ENCODE results near the gene OST4.
"Not testable (repeated sequence)": the region's sequence is repeated elsewhere in the genome, so short reads cannot be mapped to it uniquely, and the experiment has no call there.

Gene OST4

GRCh38 chr2:27078267-27079194 is 7.1 kb upstream of the OST4 start, which contains the start of gene EMILIN1:
Gene EMILIN1, plus strand, starts transcription at chr2:27078615. Its CDS starts 451 bp downstream, at chr2:27079066.
- no peak for DNase-seq

GRCh38 chr2:27077231-27077630 is 5.8 kb upstream of the OST4 start:
- no peak for DNase-seq

DNA sequence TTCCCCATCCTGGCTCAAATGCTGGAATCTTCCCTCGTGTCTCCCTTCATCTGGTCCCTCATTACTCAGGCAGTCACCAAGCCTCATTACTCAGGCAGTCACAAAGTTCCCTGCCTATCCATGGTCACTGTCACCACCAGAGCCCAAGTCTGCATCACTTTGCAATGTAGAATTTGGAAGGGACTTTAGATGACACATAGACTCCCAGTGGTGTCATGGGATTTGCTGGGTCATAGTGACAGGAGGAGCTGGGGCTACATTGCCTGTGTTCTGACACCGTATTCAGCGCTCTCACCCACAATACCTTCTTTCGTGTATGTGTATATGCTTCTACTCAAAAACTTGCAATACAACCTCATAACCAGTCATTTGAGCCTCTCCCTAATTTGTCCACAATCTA is 4.9 kb upstream of the OST4 start:
- DNase-seq: no peak

DNA sequence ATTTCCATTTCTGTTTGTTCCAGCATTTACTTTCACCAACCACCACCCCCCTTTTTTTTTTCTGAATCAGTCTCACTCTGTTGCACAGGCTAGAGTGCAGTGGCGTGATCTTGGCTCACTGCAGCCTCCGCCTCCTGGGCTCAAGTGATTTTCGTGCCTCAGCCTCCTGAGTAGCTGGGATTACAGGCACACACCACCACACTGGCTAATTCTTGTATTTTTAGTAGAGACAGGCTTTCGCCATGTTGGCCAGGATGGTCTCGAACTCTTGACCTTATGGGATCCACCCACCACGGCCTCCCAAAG is 4.1 kb upstream of the OST4 start:
- not testable (repeated sequence) for DNase-seq

- peak; percentile 81 for DNase-seq
Observed at GRCh38 chr2:27074738-27075565, 3.5 kb upstream of the OST4 start.

DNA sequence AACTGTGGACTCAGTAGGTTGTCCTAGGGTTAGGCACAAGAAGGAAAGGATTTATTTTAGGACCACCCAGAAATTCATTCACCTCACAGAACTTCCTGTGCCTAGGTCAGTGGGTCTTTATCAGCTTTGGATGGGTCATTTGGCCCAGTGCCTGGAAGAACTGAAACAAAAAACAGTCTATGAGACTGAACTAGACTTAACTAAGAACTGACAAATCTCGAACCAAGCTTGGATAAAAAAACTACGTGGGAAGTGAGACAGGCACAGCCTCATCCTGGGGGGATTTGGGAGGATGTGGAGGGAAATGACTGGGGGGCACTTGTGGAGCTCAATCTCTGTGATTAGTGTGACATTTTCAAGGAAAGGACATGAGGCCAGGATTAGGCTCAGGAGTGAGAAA is 2.3 kb upstream of the OST4 start:
- no peak for DNase-seq

DNA sequence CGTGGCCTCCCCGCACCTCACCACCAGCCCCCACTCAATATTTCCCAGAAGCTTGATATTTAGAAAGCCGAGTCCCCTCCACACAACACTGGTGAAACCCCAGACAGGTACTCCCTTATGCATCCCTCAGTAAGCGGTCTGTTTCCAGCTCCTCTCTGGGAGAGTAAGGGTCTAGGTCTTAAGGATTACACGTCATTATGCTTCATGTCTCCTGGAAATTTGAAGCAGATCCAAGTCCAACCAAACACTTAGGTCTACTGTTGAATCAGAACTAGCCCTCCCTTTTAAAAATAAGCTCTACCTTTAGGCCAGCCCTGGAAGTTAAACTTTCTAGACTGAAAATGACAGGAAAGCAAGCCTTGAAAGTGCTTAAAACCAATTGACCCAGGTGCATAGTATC is 1.5 kb upstream of the OST4 start:
- no peak for DNase-seq

DNA sequence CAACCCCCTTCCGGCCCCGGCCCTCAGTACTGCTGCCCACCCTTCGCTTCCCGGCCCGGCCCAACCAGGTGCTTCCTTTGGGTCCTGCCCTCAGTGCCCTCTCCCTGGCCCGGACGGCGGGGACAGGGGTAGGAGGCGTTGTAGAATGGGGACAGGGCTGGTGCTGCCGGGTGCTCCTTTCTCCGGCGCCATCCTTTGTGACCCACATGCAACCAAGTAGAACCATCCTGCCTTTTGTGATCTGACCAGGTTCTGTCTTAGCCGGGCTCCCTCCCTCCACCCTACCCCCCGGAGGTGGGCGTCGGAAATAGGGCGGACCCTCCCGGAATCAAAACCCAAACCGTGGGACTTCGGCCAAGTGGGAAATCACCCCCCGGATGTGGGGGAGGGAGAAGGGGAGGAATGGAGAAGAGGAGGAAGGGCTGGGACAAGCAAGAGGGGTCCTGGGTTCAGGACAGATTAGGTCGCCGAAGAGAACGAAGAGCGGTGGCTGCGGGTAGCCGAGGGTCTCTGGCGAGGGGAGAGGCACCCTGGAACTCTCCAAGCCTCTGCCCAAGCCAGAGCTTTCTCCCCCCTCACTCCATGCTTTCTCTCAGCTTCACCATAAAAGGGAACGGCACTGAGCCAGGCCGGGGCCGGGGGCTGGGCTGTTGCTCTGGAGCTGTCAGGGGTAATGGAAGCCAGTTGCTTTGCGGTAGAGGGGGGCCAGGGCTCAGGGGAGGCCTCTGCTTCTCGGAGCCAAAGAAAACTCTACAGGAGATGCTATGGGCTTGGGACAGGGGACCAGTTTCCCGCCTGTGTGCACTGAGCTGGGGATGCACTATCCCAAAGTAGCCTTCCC is 756 bp upstream of the OST4 start:
- no peak for DNase-seq

DNA sequence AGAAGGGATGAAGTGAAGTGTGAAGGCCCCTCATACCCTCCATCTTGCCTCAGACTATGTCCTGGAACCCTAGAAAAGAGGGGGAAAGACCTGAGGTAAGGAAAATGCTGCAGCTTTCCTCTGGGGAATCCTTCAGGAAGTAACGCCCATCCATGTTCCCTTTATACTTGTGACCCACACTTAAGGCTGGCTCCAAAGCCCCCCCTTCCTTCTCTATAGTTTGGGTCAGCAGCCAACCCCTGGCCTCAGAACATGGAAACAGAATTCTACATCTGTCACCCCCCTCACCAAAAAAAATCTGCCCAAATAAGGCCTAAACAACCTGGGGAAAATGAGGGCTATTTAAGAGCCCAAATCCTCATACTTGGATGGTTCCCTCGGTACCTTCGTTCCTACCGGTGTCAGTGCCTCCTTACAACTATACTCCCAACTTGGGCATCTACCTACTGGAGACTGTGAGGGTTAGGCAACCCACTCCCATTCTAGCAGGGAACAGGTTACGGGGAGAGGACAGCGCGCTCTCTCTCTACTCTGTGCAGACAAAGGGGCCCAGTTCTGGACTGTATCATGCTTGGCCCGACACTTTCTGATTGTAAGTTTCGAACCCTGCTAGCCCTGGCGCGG is 689 bp downstream of the OST4 start:
- no peak for DNase-seq

GRCh38 chr2:27069961-27070618 is 1.4 kb downstream of the OST4 start:
- DNase-seq: no peak

DNA sequence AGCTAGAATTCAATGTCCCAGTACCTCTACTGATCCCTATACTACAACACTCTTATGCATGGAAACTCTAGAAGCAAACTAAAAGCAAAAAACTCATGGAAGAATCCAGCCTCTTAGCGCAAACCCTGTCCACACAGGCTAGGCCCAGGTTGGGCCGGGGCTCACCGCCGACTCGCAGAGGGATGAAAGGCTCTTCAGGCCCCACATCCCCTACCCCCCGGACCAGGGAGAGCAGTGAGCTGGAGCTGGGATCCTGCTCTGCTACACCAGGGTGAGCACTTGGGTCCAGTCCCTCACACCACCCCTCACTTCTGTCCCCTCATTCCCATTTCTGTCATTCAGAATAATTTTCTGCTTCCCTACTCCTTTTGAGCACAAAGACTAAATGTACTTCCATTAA is 2.0 kb downstream of the OST4 start:
- no peak for DNase-seq

DNA sequence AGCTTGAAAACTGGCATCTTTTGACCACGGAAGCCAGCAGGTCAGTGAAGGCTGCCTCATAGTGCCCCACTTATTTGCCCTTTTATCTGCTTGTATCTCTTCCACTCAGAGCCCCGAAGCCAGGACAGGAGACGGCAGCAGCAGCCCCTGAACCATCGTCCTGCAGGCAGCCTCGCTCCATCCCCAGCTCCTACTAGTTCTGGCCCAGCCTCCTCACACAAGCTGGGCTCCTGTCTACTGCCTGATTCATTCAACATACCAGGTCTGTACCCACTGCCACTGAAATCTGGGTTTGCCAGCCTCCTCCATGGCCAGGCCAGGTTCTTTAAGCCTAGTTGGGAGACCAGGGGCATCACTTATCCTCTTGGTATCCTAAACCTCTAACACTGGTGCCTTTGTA is 4.1 kb downstream of the OST4 start:
- no peak for DNase-seq

- no peak for DNase-seq
Observed at GRCh38 chr2:27065128-27065527, 6.3 kb downstream of the OST4 start.

- DNase-seq: no peak
Observed at GRCh38 chr2:27060323-27060722, 11.1 kb downstream of the OST4 start.

GRCh38 chr2:27059141-27059820 is 12.2 kb downstream of the OST4 start:
- no peak for DNase-seq

- DNase-seq: no peak
Observed at GRCh38 chr2:27058210-27058609, 13.2 kb downstream of the OST4 start.

DNA sequence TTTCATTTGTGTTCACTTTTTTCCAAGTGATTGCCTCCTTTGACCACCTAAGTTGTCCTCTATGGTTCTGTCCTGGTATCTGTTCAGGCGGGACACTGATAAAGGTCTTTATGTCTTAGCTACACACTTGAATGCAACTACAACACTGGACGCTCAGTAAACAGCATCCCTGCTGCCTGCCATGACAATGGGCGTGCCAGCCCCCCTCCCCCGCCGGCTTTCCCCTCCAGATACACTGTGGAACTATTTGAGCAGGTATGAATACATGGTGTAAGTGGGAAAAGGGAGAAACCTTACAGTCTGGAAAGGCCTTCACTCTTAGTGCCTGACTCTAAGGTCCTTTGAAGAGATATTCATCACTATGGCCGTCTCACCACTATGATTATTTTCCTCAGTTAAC is 14.3 kb downstream of the OST4 start:
- no peak for DNase-seq

GRCh38 chr2:27054721-27055120 is 16.7 kb downstream of the OST4 start:
- no peak for DNase-seq

- no peak for DNase-seq
Observed at GRCh38 chr2:27053776-27054175, 17.7 kb downstream of the OST4 start.

- DNase-seq: no peak
Observed at GRCh38 chr2:27053321-27053720, 18.1 kb downstream of the OST4 start.

- no peak for DNase-seq
Observed at GRCh38 chr2:27051902-27052645, 19.4 kb downstream of the OST4 start.

All from CD4-positive, alpha-beta T cell treated with Interleukin-17A for 4 hours (primary cell).